ENCODE results near the gene CST11.

DNA sequence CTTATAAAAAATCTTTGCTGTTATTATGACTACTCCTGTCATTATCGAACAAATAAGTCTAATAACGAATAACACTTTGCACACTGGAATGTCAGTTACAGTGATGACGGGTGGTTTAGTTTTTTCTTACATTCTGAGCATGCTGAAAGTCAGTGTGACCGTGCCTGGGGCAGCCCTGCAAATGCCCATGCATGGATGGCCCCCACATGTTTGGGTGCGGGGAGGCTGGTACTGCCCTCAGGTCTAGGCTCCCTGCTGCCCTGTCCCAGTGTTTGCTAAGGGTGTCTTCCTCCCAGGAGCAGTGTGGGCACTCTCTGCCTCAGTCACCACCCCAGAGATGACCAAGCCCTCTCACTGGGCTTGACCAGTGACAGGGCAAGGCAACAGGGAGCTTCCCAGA is 10.2 kb downstream of the CST11 start:
- no peak for TF ChIP-seq ZNF133 (tag by site-specific recombination; IDR thresholded peaks at IDR 0.05)
- no peak for TF ChIP-seq REST (tag by site-specific recombination; IDR thresholded peaks at IDR 0.05)
- TF ChIP-seq CTCF (tag by site-specific recombination; IDR thresholded peaks at IDR 0.05): no peak
- no peak for TF ChIP-seq ZNF660 (tag by site-specific recombination; IDR thresholded peaks at IDR 0.05)
- TF ChIP-seq KLF10 (tag by site-specific recombination; IDR thresholded peaks at IDR 0.05): no peak
- no peak for TF ChIP-seq GLI4 (tag by site-specific recombination; IDR thresholded peaks at IDR 0.05)
- TF ChIP-seq ATF2 (tag by site-specific recombination; IDR thresholded peaks at IDR 0.05; ENCODE audit: low read depth): no peak
- TF ChIP-seq ZFP69B (tag by site-specific recombination; IDR thresholded peaks at IDR 0.05): no peak
- no peak for TF ChIP-seq ZNF404 (tag by site-specific recombination; IDR thresholded peaks at IDR 0.05)
- no peak for TF ChIP-seq ZNF639 (tag by site-specific recombination; IDR thresholded peaks at IDR 0.05)
- no peak for TF ChIP-seq ZFP3 (tag by site-specific recombination; IDR thresholded peaks at IDR 0.05; ENCODE audit: low read depth)

Data from HEK293 (cell line).